IMR-90 (cell line): ENCODE data around the gene CEP128. TPM values are rescaled to one million over a fixed set of nuclear protein-coding genes. Genes with fewer than 3 reads are reported as not detected.

Experiments used
- ATAC-seq: fragments of 200-7000 bp; cut with Tn5 transposase; 2 replicates; pipeline ENCODE4 v1.9.1; 2020; ENCODE audit warnings: low read depth, mild to moderate bottlenecking, moderate library complexity
- BruUV-seq: library from RNA; stranded (reverse); fragments of 400-500 nt; replicated peaks from 2 replicates; lab custom pipeline; 2021; lab: Mats Ljungman, UMichigan
- CTCF ChIA-PET: fragments of 300-600 bp; formaldehyde crosslinking; extraction: SDS; loops from one replicate; lab custom pipeline; 2021; ENCODE audit warnings: antibody characterized with exemption; lab: Yijun Ruan, JAX
- POLR2A ChIA-PET: fragments of 300-600 bp; sonication (Branson Sonifier 250); formaldehyde crosslinking; loops from one replicate; lab custom pipeline; 2022; ENCODE audit warnings: antibody characterized with exemption; ENCODE audit not compliant: unreplicated experiment; lab: Charles Lee
- DNase-seq: peaks from one replicate; pipeline ENCODE4 v3.0.0; 2013
- H2AFZ ChIP-seq: replicated peaks from 2 replicates; pipeline ENCODE3; 2013; ENCODE audit warnings: low read length, mild to moderate bottlenecking; ENCODE audit not compliant: poor library complexity
- H2AK5ac ChIP-seq: 2 replicates; pipeline ENCODE4 v1.6.1; 2013; ENCODE audit warnings: low read depth, low read length, inconsistent platforms
- H2AK9ac ChIP-seq: replicated peaks from 2 replicates; pipeline ENCODE3; 2013; ENCODE audit warnings: mild to moderate bottlenecking, low read depth, low read length, moderate library complexity; ENCODE audit not compliant: poor library complexity
- H2BK120ac ChIP-seq: 2 replicates; pipeline ENCODE4 v1.6.1; 2013; ENCODE audit warnings: low read depth, low read length, inconsistent platforms
- H2BK15ac ChIP-seq: 3 replicates; pipeline ENCODE4 v1.6.1; 2013; ENCODE audit warnings: low read depth, low read length, inconsistent platforms
- H2BK20ac ChIP-seq: 2 replicates; pipeline ENCODE4 v1.6.1; 2013; ENCODE audit warnings: low read depth, mild to moderate bottlenecking, inconsistent platforms, low read length, moderate library complexity
- H2BK5ac ChIP-seq: 2 replicates; pipeline ENCODE4 v1.6.1; 2013; ENCODE audit warnings: mild to moderate bottlenecking, low read depth, low read length, inconsistent platforms; ENCODE audit not compliant: poor library complexity, severe bottlenecking
- H3K14ac ChIP-seq: replicated peaks from 2 replicates; pipeline ENCODE4 v1.6.1; 2013; ENCODE audit warnings: low read depth, low read length, inconsistent platforms
- H3K18ac ChIP-seq: 2 replicates; pipeline ENCODE4 v1.6.1; 2013; ENCODE audit warnings: low read depth, low read length, control low read depth
- H3K23ac ChIP-seq: 2 replicates; pipeline ENCODE4 v1.6.1; 2013; ENCODE audit warnings: low read depth, low read length, inconsistent platforms
- H3K27ac ChIP-seq: 2 replicates; pipeline ENCODE4 v1.5.1; 2013; ENCODE audit warnings: mild to moderate bottlenecking, control low read depth, low read length; ENCODE audit not compliant: insufficient read depth
- H3K27me3 ChIP-seq: 2 replicates; pipeline ENCODE4 v1.6.1; 2013; ENCODE audit warnings: low read length; ENCODE audit not compliant: control insufficient read depth, insufficient read depth
- H3K36me3 ChIP-seq: 2 replicates; pipeline ENCODE4 v1.6.1; 2013; ENCODE audit warnings: low read length, mixed read lengths; ENCODE audit not compliant: control insufficient read depth, insufficient read depth
- H3K4ac ChIP-seq: 2 replicates; pipeline ENCODE4 v1.6.1; 2013; ENCODE audit warnings: low read depth, low read length, inconsistent platforms
- H3K4me1 ChIP-seq: 2 replicates; pipeline ENCODE4 v1.6.1; 2013; ENCODE audit warnings: low read length, mixed read lengths; ENCODE audit not compliant: control insufficient read depth, insufficient read depth
- H3K4me2 ChIP-seq: 2 replicates; pipeline ENCODE4 v1.6.1; 2013; ENCODE audit warnings: low read depth, mild to moderate bottlenecking, control low read depth, low read length, moderate library complexity
- H3K4me3 ChIP-seq: 2 replicates; pipeline ENCODE4 v1.5.1; 2013; ENCODE audit warnings: low read depth, mild to moderate bottlenecking, control low read depth, low read length, moderate library complexity; ENCODE audit not compliant: insufficient read depth
- H3K56ac ChIP-seq: 2 replicates; pipeline ENCODE4 v1.6.1; 2013; ENCODE audit warnings: low read length, inconsistent platforms; ENCODE audit not compliant: insufficient read depth; ENCODE audit errors: extremely low read depth
- H3K79me1 ChIP-seq, 2 experiments: 2 replicates each; pipeline ENCODE4 v1.6.1; 2013; ENCODE audit warnings: low read length in 2 of 2, inconsistent platforms in 1 of 2, low read depth in 1 of 2
- H3K9ac ChIP-seq: 2 replicates; pipeline ENCODE4 v1.6.1; 2013; ENCODE audit warnings: low read depth, low read length, control low read depth
- H3K9me1 ChIP-seq: 2 replicates; pipeline ENCODE4 v1.6.1; 2013; ENCODE audit warnings: low read length, inconsistent platforms; ENCODE audit not compliant: insufficient read depth
- H3K9me3 ChIP-seq: 2 replicates; pipeline ENCODE4 v1.6.1; 2013; ENCODE audit warnings: low read length; ENCODE audit not compliant: control insufficient read depth, insufficient read depth
- H4K20me1 ChIP-seq: 2 replicates; pipeline ENCODE4 v1.6.1; 2013; ENCODE audit warnings: low read length, inconsistent platforms; ENCODE audit not compliant: insufficient read depth
- H4K5ac ChIP-seq: 2 replicates; pipeline ENCODE4 v1.6.1; 2013; ENCODE audit warnings: mild to moderate bottlenecking, low read depth, low read length, control low read depth
- H4K8ac ChIP-seq, 2 experiments: 2 replicates each; pipeline ENCODE4 v1.6.1; 2013; ENCODE audit warnings: low read depth in 2 of 2, low read length in 2 of 2, control low read depth in 1 of 2, inconsistent platforms in 1 of 2
- H4K91ac ChIP-seq: 2 replicates; pipeline ENCODE4 v1.6.1; 2013; ENCODE audit warnings: low read depth, low read length, inconsistent platforms; ENCODE audit not compliant: insufficient read depth
- BHLHE40 ChIP-seq: fragments of 150-350 bp; IDR thresholded peaks from 2 replicates; pipeline ENCODE4 v1.6.1; 2016; ENCODE audit warnings: mild to moderate bottlenecking, low read depth, low read length
- CEBPB ChIP-seq: IDR thresholded peaks from 2 replicates; pipeline ENCODE4 v1.6.1; 2012; ENCODE audit warnings: low read depth, low read length, improper control_type of control experiment
- CHD1 ChIP-seq: IDR thresholded peaks from 2 replicates; pipeline ENCODE4 v1.6.1; 2012; ENCODE audit warnings: low read depth, low read length, improper control_type of control experiment
- CTCF ChIP-seq: conservative IDR thresholded peaks from 2 replicates; pipeline ENCODE4 v1.5.1; 2012; ENCODE audit warnings: mild to moderate bottlenecking, low read depth, low read length, improper control_type of control experiment
- ELK1 ChIP-seq: fragments of 150-350 bp; IDR thresholded peaks from 2 replicates; pipeline ENCODE4 v1.6.1; 2016; ENCODE audit warnings: low read depth, mild to moderate bottlenecking, low read length, moderate library complexity, borderline replicate concordance
- FOS ChIP-seq: fragments of 150-350 bp; IDR thresholded peaks from 2 replicates; pipeline ENCODE4 v1.6.1; 2016; ENCODE audit warnings: low read depth, low read length
- MAFK ChIP-seq: IDR thresholded peaks from 2 replicates; pipeline ENCODE4 v1.6.1; 2012; ENCODE audit warnings: low read depth, low read length, improper control_type of control experiment
- MAZ ChIP-seq: IDR thresholded peaks from 2 replicates; pipeline ENCODE4 v1.6.1; 2012; ENCODE audit warnings: low read depth, mild to moderate bottlenecking, low read length, improper control_type of control experiment, moderate library complexity, borderline replicate concordance
- MXI1 ChIP-seq: IDR thresholded peaks from 2 replicates; pipeline ENCODE4 v1.6.1; 2012; ENCODE audit warnings: low read depth, mild to moderate bottlenecking, low read length, moderate library complexity, borderline replicate concordance
- NFE2L2 ChIP-seq: fragments of 150-350 bp; IDR thresholded peaks from 2 replicates; pipeline ENCODE4 v1.6.1; 2016; ENCODE audit warnings: low read depth, mild to moderate bottlenecking, low read length
- POLR2A ChIP-seq: IDR thresholded peaks from 2 replicates; pipeline ENCODE4 v1.6.1; 2012; ENCODE audit warnings: mild to moderate bottlenecking, low read depth, low read length
- RAD21 ChIP-seq: IDR thresholded peaks from 2 replicates; pipeline ENCODE4 v1.6.1; 2012; ENCODE audit warnings: low read length, improper control_type of control experiment
- RCOR1 ChIP-seq: IDR thresholded peaks from 2 replicates; pipeline ENCODE4 v1.6.1; 2012; ENCODE audit warnings: mild to moderate bottlenecking, low read length, improper control_type of control experiment; ENCODE audit not compliant: insufficient replicate concordance
- RFX5 ChIP-seq: IDR thresholded peaks from 2 replicates; pipeline ENCODE4 v1.8.0; 2012; ENCODE audit warnings: low read depth, mild to moderate bottlenecking, low read length, moderate library complexity
- USF2 ChIP-seq: fragments of 150-350 bp; IDR thresholded peaks from 2 replicates; pipeline ENCODE4 v1.6.1; 2017; ENCODE audit warnings: mild to moderate bottlenecking, antibody characterized with exemption, low read length, low read depth
- WGBS, 2 experiments: methylation state at CpG; one replicate each; pipeline versions ENCODE4 v1.1.5 to v1.1.7; 2013; ENCODE audit warnings: missing lambda C conversion rate in 2 of 2; ENCODE audit not compliant: insufficient read length in 1 of 2; ENCODE audit errors: extremely low coverage in 2 of 2; 5-methylcytosine and 5-hydroxymethylcytosine counted together
- dilution Hi-C: fragments of 300-500 bp; cut with HindIII; formaldehyde crosslinking; loops from one replicate; pipeline ENCODE4 v1.14.3; 2018; ENCODE audit warnings: low sequenced_read_pairs; ENCODE audit not compliant: unreplicated experiment
- in situ Hi-C: fragments of 300-500 bp; cut with MboI; formaldehyde crosslinking; loops from 3 replicates; pipeline ENCODE4 v1.14.3; 2019; ENCODE audit warnings: low sequenced_read_pairs, inconsistent platforms, mixed read lengths
- intact Hi-C: fragments of 100-400 bp; cut with micrococcal nuclease; formaldehyde crosslinking; loops from 2 replicates; pipeline ENCODE4 v1.10.0; 2022
- polyA plus RNA-seq, 3 experiments: library from polyadenylated mRNA; depleted of rRNA; stranded (reverse); fragments of >200 nt; gene quantifications; 2 replicates each; pipeline ENCODE4 v1.2.3, GENCODE V29; 2012; ENCODE audit warnings: low replicate concordance in 1 of 3
- total RNA-seq: library from RNA; depleted of rRNA; stranded (reverse); fragments of >200 nt; gene quantifications from 2 replicates; pipeline ENCODE4 v1.2.3, GENCODE V29; 2012

Gene CEP128
- total and polyA plus RNA-seq, 2 of the 4 experiments (the other 2 are of a cell fraction) = 1.9 to 5.7 TPM

GRCh38 chr14:80448267-80448666 is 493.3 kb downstream of the CEP128 start:
- no peaks in the 10 kb centered on the region for H3K27me3 ChIP-seq
- H3K79me1 ChIP-seq = no peaks in the 10 kb centered on the region
- CTCF ChIA-PET = interaction anchor here (0.6 to 0.7 kb wide), 2 partner anchors 9 to 42 kb away, joined by 6 read pairs; no protein-coding TSS in a partner anchor
- no peak overlapping the region for H3K27ac ChIP-seq
- H3K56ac ChIP-seq = no peak overlapping the region
- BruUV-seq = no TSS peak
- H4K5ac ChIP-seq = no peak overlapping the region
- no peaks in the 10 kb centered on the region for H3K9me1 ChIP-seq
- no peaks in the 10 kb centered on the region for H4K20me1 ChIP-seq
- no peaks in the 10 kb centered on the region for H3K36me3 ChIP-seq
- H3K4me1 ChIP-seq = peaks cover 5% of the 10 kb centered on the region
- no peak overlapping the region for H2BK20ac ChIP-seq
- no peak overlapping the region for H3K14ac ChIP-seq
- H3K4me2 ChIP-seq = no peak overlapping the region
- no peaks in the 10 kb centered on the region; the same call in none of the 2 replicates for H3K9me3 ChIP-seq
- H4K91ac ChIP-seq = no peak overlapping the region
- H3K18ac ChIP-seq = no peak overlapping the region
- no peak overlapping the region for H2BK5ac ChIP-seq
- no peak overlapping the region for H4K8ac ChIP-seq
- no peak overlapping the region for H3K4ac ChIP-seq
- intact Hi-C loops = no loop called here
- TF ChIP-seq MAZ (no peak), CHD1 (no peak), RAD21 (no peak), MXI1 (no peak), CTCF (no peak), NFE2L2 (no peak), CEBPB (no peak), POLR2A (no peak), BHLHE40 (no peak), FOS (no peak), USF2 (no peak), RCOR1 (no peak), RFX5 (no peak), MAFK (no peak), ELK1 (no peak)
- WGBS, 2 experiments = no CpG with 5 or more reads among the region's 3 CpGs
- no peak overlapping the region for H2AK9ac ChIP-seq
- POLR2A ChIA-PET = no interaction called here
- dilution Hi-C loops = no loop called here
- ATAC-seq = no peak
- no peak overlapping the region for H3K23ac ChIP-seq
- H3K9ac ChIP-seq = no peak overlapping the region
- no peak overlapping the region for H2BK120ac ChIP-seq
- no peak overlapping the region for H3K4me3 ChIP-seq
- no peak for DNase-seq
- H2BK15ac ChIP-seq = no peak overlapping the region
- no peak overlapping the region for H2AK5ac ChIP-seq
- no peak overlapping the region for H2AFZ ChIP-seq
- in situ Hi-C loops = no loop called here
